Measurements from ENCODE around the gene ZNF605. TPM values are rescaled to one million over a fixed set of nuclear protein-coding genes. Genes with fewer than 3 reads are reported as not detected.
"Not testable (repeated sequence)": the region's sequence is repeated elsewhere in the genome, so short reads cannot be mapped to it uniquely, and the experiment has no call there.

ZNF605 gene
- total RNA-seq, 1 experiment from 2014 or later: 4.2 TPM

DNA sequence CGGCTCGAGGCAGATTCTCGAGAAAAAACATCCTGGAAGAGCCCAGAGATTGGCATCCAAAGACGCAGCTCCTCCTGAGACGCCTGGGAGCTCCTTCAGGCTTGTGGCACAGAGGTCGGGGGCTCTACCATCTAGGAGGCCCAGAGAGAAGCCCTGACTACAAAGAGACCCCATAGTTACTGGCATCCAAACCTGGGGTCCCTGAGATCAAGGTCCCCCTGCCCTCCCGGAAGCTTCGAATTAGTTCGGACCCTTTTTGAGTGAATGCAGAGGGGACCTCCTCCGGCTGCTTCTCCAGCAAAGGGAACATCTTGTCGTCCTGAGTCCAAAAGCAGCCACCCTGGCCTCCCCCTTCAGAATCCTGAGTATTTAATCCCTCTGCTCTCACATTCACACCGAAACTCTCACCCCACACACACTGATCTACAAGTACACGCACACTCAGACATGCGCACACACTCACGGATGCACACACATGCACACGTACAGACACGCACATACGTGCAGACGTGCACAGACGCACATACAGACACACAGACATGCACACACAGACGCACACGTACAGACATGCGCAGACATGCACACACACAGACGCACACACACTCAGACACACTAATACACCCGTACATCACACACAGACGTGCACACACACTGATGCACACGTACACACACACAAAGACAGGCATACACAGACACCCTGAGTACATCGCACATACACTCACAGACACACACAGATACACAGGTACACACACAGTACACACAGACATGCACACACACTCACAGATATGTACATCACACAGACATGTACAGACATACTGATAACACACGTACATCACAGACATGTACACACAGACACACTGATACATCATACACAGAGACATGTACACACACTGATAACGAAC lies 5.9 kb downstream of the ZNF605 start:
- DNase-seq (ENCODE audit: low spot score): no peak

DNA sequence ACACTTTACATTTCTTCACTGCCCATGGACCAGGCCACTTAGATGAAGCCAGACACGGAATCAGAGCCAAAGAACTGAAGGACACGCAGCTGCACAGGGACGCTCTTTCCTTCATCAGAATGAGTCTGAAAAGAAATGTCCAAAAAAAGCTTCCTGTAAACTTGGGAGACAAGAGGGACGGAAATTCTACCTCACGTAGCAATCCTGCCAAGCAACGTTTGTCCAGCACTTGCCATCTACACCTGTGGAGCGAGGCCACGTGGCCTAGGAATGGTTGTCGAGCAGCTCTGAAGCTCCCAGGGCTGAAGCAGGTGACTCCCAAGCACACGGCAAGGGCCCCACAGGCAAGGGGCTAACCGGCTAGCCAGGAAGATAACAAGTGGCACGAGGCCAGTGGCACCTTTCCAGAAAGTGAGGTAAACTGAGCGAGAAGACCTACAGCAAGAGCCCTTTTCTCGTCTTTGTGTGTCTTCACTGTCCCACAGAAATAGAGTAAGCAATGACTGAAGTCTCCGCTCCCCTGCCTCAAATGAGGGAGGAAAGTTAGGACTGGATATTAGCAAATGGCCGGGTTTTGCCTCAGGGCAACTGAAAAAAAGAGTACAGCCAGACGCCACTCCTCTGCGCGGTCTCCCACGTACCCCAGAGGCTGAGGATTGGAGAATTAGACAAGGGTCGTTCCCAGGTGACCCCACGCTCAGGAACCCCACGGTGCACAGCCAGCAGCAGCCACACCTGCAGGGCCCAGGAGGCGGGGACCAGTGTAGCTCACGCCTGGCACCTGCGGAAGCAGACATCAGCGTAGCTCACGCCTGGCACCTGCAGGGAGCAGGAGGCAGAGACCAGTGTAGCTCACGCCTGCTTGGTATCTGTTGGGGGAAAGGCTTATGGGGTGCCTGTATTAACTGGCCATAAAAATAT lies 7.7 kb downstream of the ZNF605 start:
- no peak for DNase-seq (ENCODE audit: low spot score)

- DNase-seq (ENCODE audit: low spot score): no peak
Measured at GRCh38 chr12:132946246-132946820, 9.8 kb downstream of the ZNF605 start.

DNA sequence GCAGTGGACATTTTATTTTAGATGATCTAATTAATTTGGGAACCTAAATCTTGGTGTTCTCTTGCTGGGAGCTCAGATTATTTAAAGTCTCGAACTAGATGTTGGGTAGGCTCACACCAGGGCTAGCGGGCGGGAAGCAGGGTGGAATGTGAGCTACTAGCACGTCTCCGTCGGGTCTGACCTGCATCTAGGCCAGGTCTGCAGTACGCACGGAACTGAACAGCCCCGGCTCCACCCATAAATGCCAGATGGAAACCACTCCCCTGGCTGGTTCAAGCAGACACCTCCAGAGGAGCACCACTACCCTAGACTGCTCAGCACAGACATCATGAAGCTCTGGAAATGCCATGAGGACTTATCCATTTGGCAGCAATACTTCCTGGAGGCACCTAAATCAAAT lies 10.3 kb downstream of the ZNF605 start:
- no peak for DNase-seq (ENCODE audit: low spot score)

DNA sequence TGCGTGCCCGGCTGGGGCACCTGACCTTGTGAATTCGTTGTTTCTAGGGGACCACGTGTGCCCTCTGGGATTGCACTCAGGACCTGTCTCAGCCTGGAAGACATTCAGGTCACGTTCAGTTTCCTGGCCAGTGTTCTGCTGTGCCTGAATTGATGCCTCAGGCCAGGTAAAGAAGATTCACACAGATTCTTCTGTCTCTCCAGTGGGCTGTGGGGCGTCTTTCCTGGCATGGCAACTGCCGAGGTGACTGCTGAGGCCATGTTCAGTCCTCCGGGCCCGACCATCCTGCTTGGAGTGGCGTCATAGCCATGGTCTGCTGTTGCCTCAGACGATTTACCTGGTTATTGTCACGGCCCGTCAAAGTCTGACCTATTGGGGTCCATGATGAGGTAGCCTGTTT lies 13.5 kb downstream of the ZNF605 start:
- DNase-seq (ENCODE audit: low spot score): no peak

GRCh38 chr12:132941336-132941954 lies 14.7 kb downstream of the ZNF605 start:
- no peak for DNase-seq (ENCODE audit: low spot score)

DNA sequence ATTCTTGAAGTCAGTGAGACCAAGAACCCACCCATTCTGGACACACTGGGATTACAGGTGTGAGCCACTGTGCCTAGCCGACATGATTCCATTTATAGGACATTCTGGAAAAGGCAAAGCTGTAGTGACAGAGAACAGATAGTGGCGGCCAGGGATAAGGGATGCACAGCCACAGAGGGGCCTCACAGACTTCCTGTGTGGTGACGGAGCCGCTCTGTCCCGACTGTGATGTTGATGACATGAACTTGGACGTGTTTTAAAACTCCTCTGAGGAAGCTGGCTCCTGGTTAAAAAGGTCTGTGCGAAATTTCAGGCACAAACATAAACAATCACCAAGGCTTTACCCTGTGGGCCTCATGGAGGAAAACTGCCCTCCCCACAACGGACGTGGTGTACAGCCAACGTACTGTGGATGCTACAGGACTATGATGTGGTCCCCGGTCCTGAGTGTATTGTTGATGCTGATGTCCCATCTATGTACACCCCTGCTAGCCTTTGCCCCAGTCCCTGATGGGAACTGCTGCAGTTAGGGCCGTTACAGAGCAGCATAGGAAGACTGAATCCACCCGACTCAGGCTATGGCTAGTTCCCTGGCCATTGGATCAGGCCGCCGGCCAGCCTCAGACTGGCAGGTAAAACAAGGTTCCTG lies 15.9 kb downstream of the ZNF605 start:
- no peak for DNase-seq (ENCODE audit: low spot score)

GRCh38 chr12:132938807-132939206 lies 17.3 kb downstream of the ZNF605 start:
- DNase-seq (ENCODE audit: low spot score): not testable (repeated sequence)

- DNase-seq (ENCODE audit: low spot score): no peak
Measured at GRCh38 chr12:132937476-132937875, 18.6 kb downstream of the ZNF605 start.

GRCh38 chr12:132936921-132937320 lies 19.2 kb downstream of the ZNF605 start:
- not testable (repeated sequence) for DNase-seq (ENCODE audit: low spot score)

- no peak for DNase-seq (ENCODE audit: low spot score)
Measured at GRCh38 chr12:132936163-132936562, 19.9 kb downstream of the ZNF605 start.

- DNase-seq (ENCODE audit: low spot score): no peak
Measured at GRCh38 chr12:132926415-132926833, 29.7 kb downstream of the ZNF605 start.

DNA sequence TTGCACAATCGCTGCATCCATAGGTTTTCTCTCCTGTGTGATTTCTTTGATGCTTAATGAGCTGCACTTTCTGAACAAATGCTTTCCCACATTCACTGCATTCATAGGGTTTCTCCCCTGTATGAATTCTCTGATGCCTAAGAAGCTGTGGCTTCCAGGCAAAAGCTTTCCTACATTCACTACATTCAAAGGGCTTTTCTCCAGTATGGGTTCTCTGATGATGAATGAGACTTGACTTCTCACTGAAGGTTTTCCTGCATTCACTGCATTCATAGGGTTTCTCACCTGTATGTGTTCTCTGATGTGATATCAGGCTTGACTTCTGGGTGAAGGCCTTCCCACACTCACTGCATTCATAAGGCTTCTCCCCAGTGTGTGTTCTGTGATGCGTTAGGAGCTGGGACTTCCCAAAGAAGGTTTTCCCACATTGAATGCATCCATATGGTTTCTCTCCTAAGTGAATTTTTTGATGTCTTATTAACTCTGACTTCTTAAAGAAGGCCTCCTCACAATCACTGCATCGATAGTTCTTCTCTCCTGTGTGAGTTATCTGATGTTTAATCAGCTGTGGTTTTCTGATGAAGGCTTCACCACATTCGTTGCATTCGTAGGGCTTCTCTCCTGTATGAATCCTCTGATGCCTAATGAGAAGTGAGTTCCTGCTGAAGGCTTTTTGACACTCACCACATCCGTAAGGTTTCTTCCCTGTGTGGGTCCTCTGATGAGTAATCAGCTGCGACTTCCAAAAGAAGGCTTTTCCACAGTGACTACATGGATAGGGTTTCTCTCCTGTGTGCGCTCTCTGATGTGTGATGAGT lies 30.3 kb downstream of the ZNF605 start:
- DNase-seq (ENCODE audit: low spot score): no peak

- no peak for DNase-seq (ENCODE audit: low spot score)
Measured at GRCh38 chr12:132924356-132924755, 31.8 kb downstream of the ZNF605 start.

GRCh38 chr12:132923356-132923909 lies 32.7 kb downstream of the ZNF605 start:
- DNase-seq (ENCODE audit: low spot score): no peak

DNA sequence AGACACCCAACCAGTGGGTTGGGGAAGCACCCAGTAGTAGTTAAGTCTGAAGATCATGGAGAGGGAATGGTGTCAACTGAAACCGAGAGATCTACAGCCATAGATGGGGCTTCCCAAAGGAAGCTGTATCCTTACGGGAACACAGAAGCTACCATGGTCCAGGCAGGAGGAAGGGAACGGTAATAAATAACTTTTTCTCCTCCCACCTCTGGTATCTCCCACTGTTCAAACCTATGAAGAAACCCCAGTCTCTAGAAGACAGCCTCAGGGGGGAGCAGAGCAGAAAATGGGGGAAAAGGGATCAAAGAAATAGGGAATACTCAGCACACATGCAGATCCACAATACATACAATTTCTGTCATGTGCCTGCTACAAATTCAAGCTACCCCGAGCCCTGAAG lies 33.4 kb downstream of the ZNF605 start:
- no peak for DNase-seq (ENCODE audit: low spot score)

GRCh38 chr12:132921685-132922084 lies 34.4 kb downstream of the ZNF605 start:
- no peak for DNase-seq (ENCODE audit: low spot score)

GRCh38 chr12:132918680-132919079 lies 37.4 kb downstream of the ZNF605 start:
- DNase-seq (ENCODE audit: low spot score): no peak

GRCh38 chr12:132909030-132909368 lies 47.1 kb downstream of the ZNF605 start:
- DNase-seq (ENCODE audit: low spot score): no peak

Data from H4 (cell line).